H1 (cell line): ENCODE data around the gene HEATR5A. TPM values are rescaled to one million over a fixed set of nuclear protein-coding genes. Genes with fewer than 3 reads are reported as not detected.

Source experiments
- BACH1 ChIP-seq: IDR thresholded peaks from 2 replicates; pipeline ENCODE4 v1.6.1; 2012; ENCODE audit warnings: low read length, improper control_type of control experiment
- CHD1 ChIP-seq: IDR thresholded peaks from 2 replicates; pipeline ENCODE4 v1.6.1; 2012; ENCODE audit warnings: low read depth, low read length, improper control_type of control experiment
- JUN ChIP-seq: IDR thresholded peaks from 2 replicates; pipeline ENCODE4 v1.6.1; 2011; ENCODE audit warnings: low read depth, mild to moderate bottlenecking, improper control_type of control experiment, low read length
- RAD21 ChIP-seq, 2 experiments: IDR thresholded peaks in 1 of 2; conservative IDR thresholded peaks in 1 of 2; 2 replicates each; pipeline ENCODE4 v1.6.1; 2011; ENCODE audit warnings: low read depth in 2 of 2, low read length in 2 of 2, improper control_type of control experiment in 1 of 2, inconsistent platforms in 1 of 2, mild to moderate bottlenecking in 1 of 2, moderate library complexity in 1 of 2
- SP4 ChIP-seq: IDR thresholded peaks from 2 replicates; pipeline ENCODE4 v1.6.1; 2012; ENCODE audit warnings: low read length, inconsistent platforms
- polyA plus RNA-seq, 7 experiments: library from polyadenylated mRNA; depleted of rRNA in 3 of 7; stranded (reverse) in 5 of 7; unstranded in 2 of 7; fragments of >200 nt in 5 of 7; fragments of 200-250 nt in 2 of 7; gene quantifications; 1 replicate in 5 of 7; 2 replicates in 1 of 7; 4 replicates in 1 of 7; pipeline versions ENCODE4 v1.2.1 to v1.2.3, GENCODE V29; 2011 to 2013; ENCODE audit warnings: missing spikeins in 2 of 7, mixed read lengths in 2 of 7
- total RNA-seq: library from RNA; stranded (reverse); fragmentation: NEBNext Ultra II Directional; extraction: Animal tissue kit (Norgen Biotek cat#: 25700); gene quantifications from 2 replicates; pipeline ENCODE4 v1.2.1, GENCODE V29; 2021

Gene HEATR5A
- total and polyA plus RNA-seq, 2 of the 8 experiments (the other 6 are each of a cell fraction or from before 2014, with no cell fraction given), result 9.0 to 36.2 TPM

DNA sequence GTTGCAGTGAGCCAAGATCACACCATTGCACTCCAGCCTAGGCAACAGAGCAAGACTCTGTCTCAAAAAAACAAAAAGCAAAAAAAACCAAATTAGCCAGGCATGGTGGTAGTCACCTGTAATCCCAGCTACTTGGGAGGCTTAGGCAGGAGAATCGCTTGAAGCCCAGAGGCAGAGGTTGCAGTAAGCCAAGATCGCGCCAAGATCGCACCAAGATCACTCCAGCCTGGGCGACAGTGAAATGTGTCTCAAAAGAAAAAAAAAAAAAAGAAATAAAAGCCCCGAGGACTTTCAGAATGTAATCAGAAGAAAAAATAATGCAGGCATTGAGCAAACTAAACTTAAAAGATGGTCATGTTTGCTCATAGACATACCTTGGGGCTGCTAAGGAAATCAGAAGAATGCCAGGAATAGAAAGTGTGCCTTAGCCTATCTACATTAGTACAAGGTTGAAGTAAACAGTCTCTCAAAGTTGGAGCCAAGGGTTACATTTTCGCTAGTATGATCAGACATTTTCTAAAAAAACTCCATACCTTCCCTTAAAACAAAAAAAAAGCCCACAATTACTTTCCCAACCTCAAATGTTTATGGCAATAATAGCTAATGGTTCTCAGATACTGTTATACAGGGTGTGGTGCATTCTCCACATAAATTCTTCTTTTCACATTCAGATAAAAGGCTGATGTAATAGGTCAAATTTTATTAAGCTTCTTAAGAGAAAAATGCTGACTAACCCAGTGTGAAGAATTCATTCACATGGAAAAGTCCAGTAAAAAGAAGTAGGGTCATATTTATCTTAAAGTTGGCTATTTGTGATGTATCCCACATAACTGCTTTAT lies 21.1 kb upstream of the HEATR5A start (continued):
- no peak for TF ChIP-seq BACH1
- TF ChIP-seq CHD1, result no peak
- TF ChIP-seq SP4, result no peak
- no peak for TF ChIP-seq RAD21 (IDR thresholded peaks at IDR 0.05 in 1 of 2, conservative IDR thresholded peaks at IDR 0.05 in 1 of 2; ENCODE audit: low read depth in 2 of 2, low read length in 2 of 2)
- TF ChIP-seq JUN, result no peak
- TF ChIP-seq, all 59 proteins: peak for 0
